Measurements from ENCODE around the gene HAPLN2.
"Not testable (repeated sequence)": the region's sequence is repeated elsewhere in the genome, so short reads cannot be mapped to it uniquely, and the experiment has no call there.

HAPLN2 gene

DNA sequence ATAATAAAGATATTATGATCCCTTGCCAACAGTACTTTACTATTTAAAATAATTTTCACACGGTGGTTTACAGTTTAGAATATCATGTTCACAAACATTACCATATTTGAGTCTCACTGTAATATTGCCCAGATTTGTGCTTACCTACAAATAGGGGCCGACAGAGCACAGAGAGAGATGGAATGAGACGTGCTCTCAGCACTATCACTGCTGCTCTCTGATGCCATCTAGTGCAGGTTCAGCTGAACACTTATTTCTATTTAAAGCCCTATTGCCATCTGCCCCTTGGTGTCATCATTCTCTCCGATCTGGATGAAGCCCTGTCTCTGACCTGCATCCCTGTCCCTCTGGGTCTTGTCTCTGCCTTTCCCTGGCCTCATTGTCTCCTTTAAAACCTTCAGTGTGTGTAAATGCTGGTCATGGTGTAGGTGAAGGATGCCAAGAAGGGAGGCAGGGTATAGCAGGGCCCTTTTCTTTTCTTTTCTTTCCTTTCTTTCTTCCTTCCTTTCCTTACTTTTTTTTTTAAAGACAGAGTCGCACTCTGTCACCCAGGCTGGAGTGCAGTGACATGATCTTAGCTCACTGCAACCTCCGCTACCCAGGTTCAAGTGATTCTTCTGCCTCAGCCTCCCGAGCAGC lies 11.1 kb upstream of the HAPLN2 start:
- no peaks in the 10 kb centered on the region for H3K9me3 ChIP-seq
- H3K27me3 ChIP-seq = no peaks in the 10 kb centered on the region
- DNase-seq = peak; percentile 77
- no peaks in the 10 kb centered on the region for H3K36me3 ChIP-seq
- H3K4me3 ChIP-seq (ENCODE audit: low read depth, low read length) = no peak overlapping the region
- H3K4me1 ChIP-seq = no peaks in the 10 kb centered on the region
- TF ChIP-seq, protein P1, sequence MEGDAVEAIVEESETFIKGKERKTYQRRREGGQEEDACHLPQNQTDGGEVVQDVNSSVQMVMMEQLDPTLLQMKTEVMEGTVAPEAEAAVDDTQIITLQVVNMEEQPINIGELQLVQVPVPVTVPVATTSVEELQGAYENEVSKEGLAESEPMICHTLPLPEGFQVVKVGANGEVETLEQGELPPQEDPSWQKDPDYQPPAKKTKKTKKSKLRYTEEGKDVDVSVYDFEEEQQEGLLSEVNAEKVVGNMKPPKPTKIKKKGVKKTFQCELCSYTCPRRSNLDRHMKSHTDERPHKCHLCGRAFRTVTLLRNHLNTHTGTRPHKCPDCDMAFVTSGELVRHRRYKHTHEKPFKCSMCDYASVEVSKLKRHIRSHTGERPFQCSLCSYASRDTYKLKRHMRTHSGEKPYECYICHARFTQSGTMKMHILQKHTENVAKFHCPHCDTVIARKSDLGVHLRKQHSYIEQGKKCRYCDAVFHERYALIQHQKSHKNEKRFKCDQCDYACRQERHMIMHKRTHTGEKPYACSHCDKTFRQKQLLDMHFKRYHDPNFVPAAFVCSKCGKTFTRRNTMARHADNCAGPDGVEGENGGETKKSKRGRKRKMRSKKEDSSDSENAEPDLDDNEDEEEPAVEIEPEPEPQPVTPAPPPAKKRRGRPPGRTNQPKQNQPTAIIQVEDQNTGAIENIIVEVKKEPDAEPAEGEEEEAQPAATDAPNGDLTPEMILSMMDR (IDR thresholded peaks at IDR 0.05; ENCODE audit: low read depth, low read length) = peak; percentile 93

DNA sequence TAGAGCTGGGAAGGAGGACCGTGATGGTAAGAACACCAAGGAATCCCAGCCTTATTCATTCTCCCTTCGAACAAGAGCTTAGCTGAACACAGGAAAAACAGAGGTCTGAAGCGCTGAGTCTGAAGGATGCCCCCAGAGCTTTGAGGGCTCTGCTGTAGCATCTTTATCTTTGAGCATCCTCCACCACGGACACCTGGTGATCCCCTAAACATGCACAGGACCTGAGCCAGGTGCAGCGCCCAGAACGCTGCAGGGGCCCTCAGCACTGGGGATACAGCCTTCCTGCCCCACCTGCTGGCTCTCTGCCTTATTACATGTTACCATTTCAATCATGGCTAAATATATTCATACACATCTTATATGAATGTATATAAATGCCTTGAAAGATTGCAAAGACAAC lies 10.2 kb upstream of the HAPLN2 start:
- TF ChIP-seq, protein P1 (IDR thresholded peaks at IDR 0.05; ENCODE audit: low read depth, low read length) = peak; percentile 80
- H3K36me3 ChIP-seq = no peaks in the 10 kb centered on the region
- H3K4me3 ChIP-seq (ENCODE audit: low read depth, low read length) = no peak overlapping the region
- no peaks in the 10 kb centered on the region for H3K27me3 ChIP-seq
- no peaks in the 10 kb centered on the region for H3K4me1 ChIP-seq
- H3K9me3 ChIP-seq = no peaks in the 10 kb centered on the region
- DNase-seq = peak; percentile 71

DNA sequence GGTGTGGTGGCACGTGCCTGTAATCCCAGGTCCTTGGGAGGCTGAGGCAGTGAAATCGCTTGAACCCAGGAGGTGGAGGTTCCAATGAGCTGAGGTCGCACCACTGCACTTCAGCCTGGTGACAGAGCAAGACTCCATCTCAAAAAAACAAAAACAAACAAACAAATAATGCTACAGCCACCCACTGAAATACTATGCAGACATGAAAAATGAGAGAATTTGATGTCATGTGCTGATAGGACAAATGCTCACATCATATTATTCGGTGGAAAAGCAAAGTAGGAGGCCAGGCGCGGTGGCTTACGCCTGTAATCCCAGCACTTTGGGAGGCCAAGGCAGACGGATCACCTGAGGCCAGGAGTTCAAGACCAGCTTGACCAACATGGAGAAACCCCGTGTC lies 9.1 kb upstream of the HAPLN2 start:
- H3K4me3 ChIP-seq (ENCODE audit: low read depth, low read length); DNase-seq; H3K9me3 ChIP-seq; H3K27me3 ChIP-seq; H3K36me3 ChIP-seq; H3K4me1 ChIP-seq: not testable (repeated sequence)

DNA sequence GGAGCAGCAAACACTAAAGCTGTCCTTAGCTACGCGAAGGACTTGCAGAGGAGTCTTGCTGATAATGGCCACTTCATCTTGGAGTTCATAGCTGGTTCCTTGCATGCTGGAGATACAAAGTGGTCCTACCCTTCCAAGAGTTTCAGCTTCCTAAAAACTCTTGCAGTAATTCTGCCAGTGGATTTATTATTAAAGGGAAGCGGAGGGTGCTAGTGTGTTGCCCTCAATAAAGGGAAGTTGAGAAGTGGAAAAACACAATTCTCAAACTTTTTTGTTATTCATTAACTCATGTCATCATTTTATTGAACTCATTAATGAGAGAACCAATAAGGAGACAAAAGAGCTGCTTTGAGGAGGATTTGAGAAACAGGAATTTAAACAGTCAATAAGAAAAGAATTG lies 6.5 kb upstream of the HAPLN2 start:
- peaks cover 14% of the 10 kb centered on the region for H3K4me1 ChIP-seq
- no peaks in the 10 kb centered on the region for H3K36me3 ChIP-seq
- H3K9me3 ChIP-seq = no peaks in the 10 kb centered on the region
- no peak overlapping the region for H3K4me3 ChIP-seq (ENCODE audit: low read depth, low read length)
- no peaks in the 10 kb centered on the region for H3K27me3 ChIP-seq
- TF ChIP-seq, protein P1 (IDR thresholded peaks at IDR 0.05; ENCODE audit: low read depth, low read length) = no peak
- no peak for DNase-seq

DNA sequence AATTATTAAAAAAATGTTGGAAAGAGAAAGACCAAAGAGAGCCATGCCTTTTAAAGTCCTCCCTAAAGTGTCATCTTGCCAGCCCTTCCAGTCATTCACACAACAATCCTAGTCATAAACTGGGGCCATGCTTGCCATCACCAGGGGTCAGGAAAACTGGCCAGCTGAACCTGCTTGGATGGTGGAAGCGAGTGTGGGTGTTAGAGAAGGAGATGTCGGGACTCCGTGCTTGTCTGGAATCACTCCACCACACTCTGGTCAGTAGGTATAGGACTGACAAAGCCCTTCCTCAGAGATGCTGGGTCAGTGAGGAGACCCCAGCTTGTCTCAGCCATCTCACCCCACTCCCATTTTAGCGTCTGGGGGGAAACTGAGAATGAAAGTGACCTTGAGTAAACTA lies 3.3 kb upstream of the HAPLN2 start:
- H3K36me3 ChIP-seq = no peaks in the 10 kb centered on the region
- TF ChIP-seq, protein P1 (IDR thresholded peaks at IDR 0.05; ENCODE audit: low read depth, low read length) = no peak
- H3K4me3 ChIP-seq (ENCODE audit: low read depth, low read length) = peak overlapping the region; percentile 42
- no peaks in the 10 kb centered on the region for H3K27me3 ChIP-seq
- H3K9me3 ChIP-seq = no peaks in the 10 kb centered on the region
- peaks cover 14% of the 10 kb centered on the region for H3K4me1 ChIP-seq
- DNase-seq = no peak

DNA sequence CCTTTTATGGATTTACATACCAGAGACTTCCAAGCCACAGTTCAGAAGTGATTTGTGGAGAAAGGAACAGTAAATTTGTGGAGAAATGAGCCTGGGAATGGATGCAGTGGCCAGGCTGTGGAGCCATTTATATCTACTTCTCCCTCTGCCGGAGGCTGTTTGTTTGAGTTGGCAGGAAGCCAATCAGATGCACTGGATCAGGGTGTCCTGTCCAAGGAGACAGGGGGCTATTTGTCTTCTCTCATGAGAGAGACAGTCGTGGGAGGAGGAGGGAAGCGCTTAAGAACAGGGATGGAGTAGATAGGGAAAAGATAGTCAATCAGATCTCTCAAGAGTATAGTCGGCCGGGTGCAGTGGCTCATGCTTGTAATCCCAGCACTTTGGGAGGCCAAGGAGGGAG lies 2.8 kb upstream of the HAPLN2 start:
- H3K9me3 ChIP-seq = no peaks in the 10 kb centered on the region
- H3K4me3 ChIP-seq (ENCODE audit: low read depth, low read length) = peak overlapping the region; percentile 42
- H3K36me3 ChIP-seq = no peaks in the 10 kb centered on the region
- no peaks in the 10 kb centered on the region for H3K27me3 ChIP-seq
- TF ChIP-seq, protein P1 (IDR thresholded peaks at IDR 0.05; ENCODE audit: low read depth, low read length) = peak; percentile 28
- H3K4me1 ChIP-seq = peaks cover 14% of the 10 kb centered on the region
- DNase-seq = peak; percentile 91

DNA sequence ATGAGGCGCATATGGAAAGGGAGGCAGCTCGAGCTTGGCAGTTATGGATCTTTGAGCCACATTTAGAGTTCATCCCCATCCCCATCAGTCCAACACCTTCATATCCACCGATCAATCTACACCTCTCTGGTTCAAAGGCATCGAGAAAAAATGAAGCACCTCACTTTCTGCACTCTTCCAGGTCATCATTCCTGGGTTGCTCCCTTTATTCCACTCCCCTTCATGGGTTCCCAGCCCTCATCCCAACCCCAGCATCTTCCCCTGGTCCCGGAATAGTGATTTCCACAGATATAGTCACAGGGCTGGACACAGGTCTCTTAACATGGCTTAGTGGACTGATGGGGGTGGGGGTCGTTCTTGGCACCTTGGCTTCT lies 354 bp downstream of the HAPLN2 start:
- Histone ChIP-seq H3K9me3 (no peaks in the 10 kb centered on the region), H3K36me3 (no peaks in the 10 kb centered on the region), H3K27me3 (peaks cover 8% of the 10 kb centered on the region), H3K4me3 (ENCODE audit: low read depth, low read length) (no peak overlapping the region), H3K4me1 (peaks cover 14% of the 10 kb centered on the region)
- DNase-seq = no peak
- TF ChIP-seq, protein P1 (IDR thresholded peaks at IDR 0.05; ENCODE audit: low read depth, low read length) = no peak

Data from BE2C (cell line).